Transverse colon (tissue), 4 donors: ENCODE results near the gene MAP3K14.

Source experiments
- EP300 ChIP-seq: sonication (generic); formaldehyde crosslinking; IDR thresholded peaks from one replicate; pipeline ENCODE4 v1.6.1; 2017; ENCODE audit warnings: antibody characterized with exemption, low read depth
- POLR2A ChIP-seq: fragments of 450-650 bp; IDR thresholded peaks from one replicate; pipeline ENCODE4 v1.6.1; 2016; ENCODE audit warnings: antibody characterized with exemption, mild to moderate bottlenecking, moderate library complexity
- POLR2AphosphoS5 ChIP-seq, 3 donors: sonication (generic); formaldehyde crosslinking; IDR thresholded peaks; one replicate each; pipeline ENCODE4 v1.6.1; 2016; ENCODE audit warnings: antibody characterized with exemption in 3 of 3
- TF ChIP-seq, protein P1 (sequence below), 5 experiments: fragments of 200-600 bp in 3 of 5; fragments of 450-650 bp in 2 of 5; sonication (generic) in 3 of 5; IDR thresholded peaks; 1 replicate in 2 of 5; 2 replicates in 3 of 5; pipeline ENCODE4 v1.5.1; 2016 to 2017; ENCODE audit warnings: antibody characterized with exemption in 5 of 5, inconsistent platforms in 3 of 5, mild to moderate bottlenecking in 2 of 5, moderate library complexity in 1 of 5

DNA sequence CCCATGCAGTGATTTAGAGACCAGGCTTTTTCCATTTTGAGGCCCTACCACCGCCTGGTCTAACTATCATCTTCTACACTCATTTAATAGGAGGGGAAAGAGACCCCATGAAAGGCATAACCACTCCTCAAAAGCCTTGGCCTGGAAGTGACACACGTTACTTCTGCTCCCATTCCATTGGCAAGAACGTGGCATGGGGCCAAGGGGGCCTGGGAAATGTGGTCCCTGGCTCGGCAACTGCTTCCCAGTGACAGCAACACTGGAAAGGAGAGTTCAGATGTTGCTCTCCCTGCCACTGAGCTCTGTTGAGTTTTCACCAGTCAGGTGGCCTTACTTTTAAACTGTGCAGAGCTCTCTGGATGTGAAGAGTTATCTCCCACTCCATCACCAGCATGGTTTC, 45.2 kb upstream of the MAP3K14 start:
- TF ChIP-seq, protein P1, sequence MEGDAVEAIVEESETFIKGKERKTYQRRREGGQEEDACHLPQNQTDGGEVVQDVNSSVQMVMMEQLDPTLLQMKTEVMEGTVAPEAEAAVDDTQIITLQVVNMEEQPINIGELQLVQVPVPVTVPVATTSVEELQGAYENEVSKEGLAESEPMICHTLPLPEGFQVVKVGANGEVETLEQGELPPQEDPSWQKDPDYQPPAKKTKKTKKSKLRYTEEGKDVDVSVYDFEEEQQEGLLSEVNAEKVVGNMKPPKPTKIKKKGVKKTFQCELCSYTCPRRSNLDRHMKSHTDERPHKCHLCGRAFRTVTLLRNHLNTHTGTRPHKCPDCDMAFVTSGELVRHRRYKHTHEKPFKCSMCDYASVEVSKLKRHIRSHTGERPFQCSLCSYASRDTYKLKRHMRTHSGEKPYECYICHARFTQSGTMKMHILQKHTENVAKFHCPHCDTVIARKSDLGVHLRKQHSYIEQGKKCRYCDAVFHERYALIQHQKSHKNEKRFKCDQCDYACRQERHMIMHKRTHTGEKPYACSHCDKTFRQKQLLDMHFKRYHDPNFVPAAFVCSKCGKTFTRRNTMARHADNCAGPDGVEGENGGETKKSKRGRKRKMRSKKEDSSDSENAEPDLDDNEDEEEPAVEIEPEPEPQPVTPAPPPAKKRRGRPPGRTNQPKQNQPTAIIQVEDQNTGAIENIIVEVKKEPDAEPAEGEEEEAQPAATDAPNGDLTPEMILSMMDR (IDR thresholded peaks at IDR 0.05), result no peak
- TF ChIP-seq POLR2AphosphoS5 (IDR thresholded peaks at IDR 0.05), result no peak
- TF ChIP-seq POLR2A, result no peak
- no peak for TF ChIP-seq EP300
